ENCODE data around the gene RINT1. TPM values are rescaled to one million over a fixed set of nuclear protein-coding genes. Genes with fewer than 3 reads are reported as not detected.
A peak's percentile ranks its signal among the peaks of the same experiment; 100 is the strongest.

The RINT1 gene
- total RNA-seq, 1 donor from 2014 or later, result 18.6 TPM

GRCh38 chr7:105493923-105494315 is 38.1 kb upstream of the RINT1 start:
- Mint-ChIP-seq H3K4me1 (ENCODE audit: unreplicated experiment) (peaks cover 15% of the 10 kb centered on the region), H3K9me3 (ENCODE audit: unreplicated experiment) (no peaks in the 10 kb centered on the region), H3K27ac (ENCODE audit: unreplicated experiment) (peak overlapping the region; percentile 14), H3K4me3 (ENCODE audit: unreplicated experiment) (no peak overlapping the region), H3K36me3 (ENCODE audit: unreplicated experiment) (peaks cover 4% of the 10 kb centered on the region), H3K27me3 (ENCODE audit: unreplicated experiment) (no peaks in the 10 kb centered on the region)
- DNase-seq (ENCODE audit: extremely low spot score, unreplicated experiment), result no peak
- TF ChIP-seq, protein P1, sequence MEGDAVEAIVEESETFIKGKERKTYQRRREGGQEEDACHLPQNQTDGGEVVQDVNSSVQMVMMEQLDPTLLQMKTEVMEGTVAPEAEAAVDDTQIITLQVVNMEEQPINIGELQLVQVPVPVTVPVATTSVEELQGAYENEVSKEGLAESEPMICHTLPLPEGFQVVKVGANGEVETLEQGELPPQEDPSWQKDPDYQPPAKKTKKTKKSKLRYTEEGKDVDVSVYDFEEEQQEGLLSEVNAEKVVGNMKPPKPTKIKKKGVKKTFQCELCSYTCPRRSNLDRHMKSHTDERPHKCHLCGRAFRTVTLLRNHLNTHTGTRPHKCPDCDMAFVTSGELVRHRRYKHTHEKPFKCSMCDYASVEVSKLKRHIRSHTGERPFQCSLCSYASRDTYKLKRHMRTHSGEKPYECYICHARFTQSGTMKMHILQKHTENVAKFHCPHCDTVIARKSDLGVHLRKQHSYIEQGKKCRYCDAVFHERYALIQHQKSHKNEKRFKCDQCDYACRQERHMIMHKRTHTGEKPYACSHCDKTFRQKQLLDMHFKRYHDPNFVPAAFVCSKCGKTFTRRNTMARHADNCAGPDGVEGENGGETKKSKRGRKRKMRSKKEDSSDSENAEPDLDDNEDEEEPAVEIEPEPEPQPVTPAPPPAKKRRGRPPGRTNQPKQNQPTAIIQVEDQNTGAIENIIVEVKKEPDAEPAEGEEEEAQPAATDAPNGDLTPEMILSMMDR (IDR thresholded peaks at IDR 0.05), result no peak

GRCh38 chr7:105496521-105496920 is 35.5 kb upstream of the RINT1 start:
- no peak for DNase-seq (ENCODE audit: extremely low spot score, unreplicated experiment)
- Mint-ChIP-seq H3K27ac (ENCODE audit: unreplicated experiment) (peak overlapping the region; percentile 74), H3K27me3 (ENCODE audit: unreplicated experiment) (no peaks in the 10 kb centered on the region), H3K4me3 (ENCODE audit: unreplicated experiment) (no peak overlapping the region), H3K4me1 (ENCODE audit: unreplicated experiment) (peaks cover 12% of the 10 kb centered on the region), H3K9me3 (ENCODE audit: unreplicated experiment) (no peaks in the 10 kb centered on the region), H3K36me3 (ENCODE audit: unreplicated experiment) (peaks cover 17% of the 10 kb centered on the region)
- TF ChIP-seq, protein P1 (IDR thresholded peaks at IDR 0.05), result no peak

GRCh38 chr7:105497016-105497415 is 35.0 kb upstream of the RINT1 start:
- H3K36me3 Mint-ChIP-seq (ENCODE audit: unreplicated experiment), result peaks cover 17% of the 10 kb centered on the region
- no peak for DNase-seq (ENCODE audit: extremely low spot score, unreplicated experiment)
- H3K27me3 Mint-ChIP-seq (ENCODE audit: unreplicated experiment), result no peaks in the 10 kb centered on the region
- H3K4me3 Mint-ChIP-seq (ENCODE audit: unreplicated experiment), result no peak overlapping the region
- no peak overlapping the region for H3K27ac Mint-ChIP-seq (ENCODE audit: unreplicated experiment)
- peaks cover 12% of the 10 kb centered on the region for H3K4me1 Mint-ChIP-seq (ENCODE audit: unreplicated experiment)
- TF ChIP-seq, protein P1 (IDR thresholded peaks at IDR 0.05), result no peak
- no peaks in the 10 kb centered on the region for H3K9me3 Mint-ChIP-seq (ENCODE audit: unreplicated experiment)

GRCh38 chr7:105502173-105502572 is 29.8 kb upstream of the RINT1 start:
- TF ChIP-seq, protein P1 (IDR thresholded peaks at IDR 0.05), result no peak
- Mint-ChIP-seq H3K4me3 (ENCODE audit: unreplicated experiment) (no peak overlapping the region), H3K9me3 (ENCODE audit: unreplicated experiment) (no peaks in the 10 kb centered on the region), H3K4me1 (ENCODE audit: unreplicated experiment) (peaks cover under 1% of the 10 kb centered on the region), H3K27me3 (ENCODE audit: unreplicated experiment) (no peaks in the 10 kb centered on the region), H3K27ac (ENCODE audit: unreplicated experiment) (no peak overlapping the region), H3K36me3 (ENCODE audit: unreplicated experiment) (peaks cover 27% of the 10 kb centered on the region)
- DNase-seq (ENCODE audit: extremely low spot score, unreplicated experiment), result peak; percentile 60

DNA sequence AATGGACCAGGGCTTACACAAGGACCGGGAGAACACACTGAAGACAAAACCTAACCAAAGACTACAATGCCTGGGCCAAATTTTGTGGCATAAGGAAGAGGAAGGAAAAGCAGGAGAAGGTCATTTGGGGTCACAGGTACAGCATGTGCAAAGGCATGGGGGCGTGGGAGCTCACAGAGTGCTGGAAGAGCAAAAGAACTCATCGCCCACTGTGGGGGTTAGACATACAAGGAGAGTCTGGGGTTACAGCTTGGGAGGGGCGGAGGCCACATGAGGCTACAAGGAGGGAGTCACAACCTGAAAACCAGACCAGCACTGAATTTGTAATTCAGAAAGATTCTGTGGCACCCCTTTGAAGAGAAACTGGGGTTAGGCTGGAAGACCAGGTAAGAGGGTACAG is 19.6 kb upstream of the RINT1 start:
- Mint-ChIP-seq H3K4me1 (ENCODE audit: unreplicated experiment) (peaks cover 10% of the 10 kb centered on the region), H3K9me3 (ENCODE audit: unreplicated experiment) (no peaks in the 10 kb centered on the region), H3K27ac (ENCODE audit: unreplicated experiment) (peak overlapping the region; percentile 5), H3K4me3 (ENCODE audit: unreplicated experiment) (no peak overlapping the region), H3K36me3 (ENCODE audit: unreplicated experiment) (peaks cover 7% of the 10 kb centered on the region), H3K27me3 (ENCODE audit: unreplicated experiment) (no peaks in the 10 kb centered on the region)
- DNase-seq (ENCODE audit: extremely low spot score, unreplicated experiment), result no peak
- TF ChIP-seq, protein P1 (IDR thresholded peaks at IDR 0.05), result no peak

Measured in osteocyte (in vitro differentiated cells).